ENCODE data around the gene SEC16B. TPM values are rescaled to one million over a fixed set of nuclear protein-coding genes. Genes with fewer than 3 reads are reported as not detected.

The SEC16B gene
- total and polyA plus RNA-seq, 2 donors from 2014 or later = 3.5 to 4.8 TPM

DNA sequence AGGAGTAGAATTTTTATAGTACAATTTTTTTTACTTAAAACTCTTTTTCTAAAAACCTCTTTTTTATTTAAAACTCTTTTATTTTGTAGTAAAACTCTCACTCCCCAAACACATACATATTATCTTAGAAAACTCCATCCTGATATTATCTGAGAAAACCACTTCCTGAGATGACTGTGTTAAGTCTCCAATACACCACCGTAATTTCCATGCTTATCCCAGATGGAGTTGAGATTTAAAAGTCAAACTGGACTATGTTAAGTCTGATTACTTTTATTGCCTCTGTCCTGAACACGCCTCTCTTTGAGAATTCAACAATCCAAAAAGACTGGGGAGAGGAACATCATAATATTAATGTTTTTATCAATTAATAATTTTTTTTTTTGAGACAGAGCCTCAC, 3.7 kb downstream of the SEC16B start:
- H3K27me3 ChIP-seq (ENCODE audit: control insufficient read depth, insufficient read depth, low read length) = no peaks in the 10 kb centered on the region
- peaks cover 0 to 8% (median 7%) of the 10 kb centered on the region in 3 donors for H3K36me3 ChIP-seq (ENCODE audit: control insufficient read depth in 2 of 3, insufficient read depth in 3 of 3, low read length in 3 of 3)
- peaks cover 0 to 2% (median 0%) of the 10 kb centered on the region in 3 donors for H3K4me1 ChIP-seq (ENCODE audit: control insufficient read depth in 2 of 3, insufficient read depth in 2 of 3, low read depth in 1 of 3, low read length in 3 of 3)
- intact Hi-C loops (cut with DNase I) = no loop called here
- FAIRE-seq = no peak
- H3K9me3 ChIP-seq (ENCODE audit: control insufficient read depth in 2 of 3, insufficient read depth in 1 of 3, low read length in 3 of 3) = no peaks in the 10 kb centered on the region
- DNase-seq = no peak
- H3K9ac ChIP-seq (ENCODE audit: low read length in 3 of 3) = no peak overlapping the region
- TF ChIP-seq, protein P1, sequence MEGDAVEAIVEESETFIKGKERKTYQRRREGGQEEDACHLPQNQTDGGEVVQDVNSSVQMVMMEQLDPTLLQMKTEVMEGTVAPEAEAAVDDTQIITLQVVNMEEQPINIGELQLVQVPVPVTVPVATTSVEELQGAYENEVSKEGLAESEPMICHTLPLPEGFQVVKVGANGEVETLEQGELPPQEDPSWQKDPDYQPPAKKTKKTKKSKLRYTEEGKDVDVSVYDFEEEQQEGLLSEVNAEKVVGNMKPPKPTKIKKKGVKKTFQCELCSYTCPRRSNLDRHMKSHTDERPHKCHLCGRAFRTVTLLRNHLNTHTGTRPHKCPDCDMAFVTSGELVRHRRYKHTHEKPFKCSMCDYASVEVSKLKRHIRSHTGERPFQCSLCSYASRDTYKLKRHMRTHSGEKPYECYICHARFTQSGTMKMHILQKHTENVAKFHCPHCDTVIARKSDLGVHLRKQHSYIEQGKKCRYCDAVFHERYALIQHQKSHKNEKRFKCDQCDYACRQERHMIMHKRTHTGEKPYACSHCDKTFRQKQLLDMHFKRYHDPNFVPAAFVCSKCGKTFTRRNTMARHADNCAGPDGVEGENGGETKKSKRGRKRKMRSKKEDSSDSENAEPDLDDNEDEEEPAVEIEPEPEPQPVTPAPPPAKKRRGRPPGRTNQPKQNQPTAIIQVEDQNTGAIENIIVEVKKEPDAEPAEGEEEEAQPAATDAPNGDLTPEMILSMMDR (IDR thresholded peaks at IDR 0.05; ENCODE audit: borderline replicate concordance, extremely low read depth, insufficient read depth) = no peak
- H3K27ac ChIP-seq (ENCODE audit: low read depth in 2 of 2, low read length in 2 of 2) = no peak overlapping the region
- H3K4me3 ChIP-seq (ENCODE audit: low read length in 3 of 3) = no peak overlapping the region

DNA sequence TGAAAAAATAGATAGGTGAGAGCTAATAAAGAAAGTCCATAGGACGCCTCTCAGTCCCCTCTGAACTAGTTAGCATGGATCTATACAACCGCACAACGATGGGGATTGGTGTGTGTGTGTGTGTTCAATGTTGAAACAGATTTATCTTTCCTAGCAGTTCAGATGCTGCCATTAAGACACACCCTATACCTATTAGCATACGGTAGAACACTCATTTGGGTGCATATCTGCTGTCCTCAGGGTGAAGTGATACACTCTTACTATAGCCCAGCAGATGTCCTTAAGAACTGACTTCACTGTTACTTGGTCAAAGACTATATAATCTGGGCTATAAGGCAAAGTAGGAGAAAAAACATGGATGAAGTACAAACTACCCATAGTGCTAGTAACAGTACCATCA, 4.6 kb downstream of the SEC16B start:
- H3K4me1 ChIP-seq (ENCODE audit: control insufficient read depth in 2 of 3, insufficient read depth in 2 of 3, low read depth in 1 of 3, low read length in 3 of 3) = peaks cover 0 to 2% (median 0%) of the 10 kb centered on the region in 3 donors
- H3K27me3 ChIP-seq (ENCODE audit: control insufficient read depth, insufficient read depth, low read length) = no peaks in the 10 kb centered on the region
- H3K9ac ChIP-seq (ENCODE audit: low read length in 3 of 3) = no peak overlapping the region
- no peak overlapping the region for H3K4me3 ChIP-seq (ENCODE audit: low read length in 3 of 3)
- H3K27ac ChIP-seq (ENCODE audit: low read depth in 2 of 2, low read length in 2 of 2) = no peak overlapping the region
- DNase-seq = no peak
- TF ChIP-seq, protein P1 (IDR thresholded peaks at IDR 0.05; ENCODE audit: borderline replicate concordance, extremely low read depth, insufficient read depth) = no peak
- intact Hi-C loops (cut with DNase I) = no loop called here
- no peak for FAIRE-seq
- peaks cover 0 to 14% (median 9%) of the 10 kb centered on the region in 3 donors for H3K36me3 ChIP-seq (ENCODE audit: control insufficient read depth in 2 of 3, insufficient read depth in 3 of 3, low read length in 3 of 3)
- H3K9me3 ChIP-seq (ENCODE audit: control insufficient read depth in 2 of 3, insufficient read depth in 1 of 3, low read length in 3 of 3) = no peaks in the 10 kb centered on the region

DNA sequence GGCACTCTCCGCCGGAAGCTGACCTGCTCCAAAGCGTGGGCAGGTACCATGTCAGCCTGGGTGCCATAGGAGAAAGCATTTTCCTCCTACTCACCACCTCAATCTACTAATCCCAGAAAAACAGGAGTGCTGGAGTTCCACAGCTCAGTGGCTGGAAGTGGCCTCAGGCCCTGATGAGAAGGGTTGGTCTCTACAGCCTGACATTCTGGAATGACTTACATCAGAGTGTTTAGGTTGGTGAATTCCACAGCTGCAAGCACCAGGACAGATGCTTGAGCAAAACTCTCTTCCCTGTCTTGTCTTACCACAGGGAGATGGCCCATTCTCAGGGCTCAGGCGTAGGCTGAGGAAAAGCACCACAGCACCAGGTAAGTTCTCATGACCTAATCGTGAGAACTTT, 5.5 kb downstream of the SEC16B start:
- FAIRE-seq = no peak
- no peak overlapping the region for H3K4me3 ChIP-seq (ENCODE audit: low read length in 3 of 3)
- intact Hi-C loops (cut with DNase I) = no loop called here
- DNase-seq = no peak
- H3K36me3 ChIP-seq (ENCODE audit: control insufficient read depth in 2 of 3, insufficient read depth in 3 of 3, low read length in 3 of 3) = peaks cover 0 to 14% (median 9%) of the 10 kb centered on the region in 3 donors
- no peak overlapping the region for H3K27ac ChIP-seq (ENCODE audit: low read depth in 2 of 2, low read length in 2 of 2)
- no peak overlapping the region for H3K9ac ChIP-seq (ENCODE audit: low read length in 3 of 3)
- H3K4me1 ChIP-seq (ENCODE audit: control insufficient read depth in 2 of 3, insufficient read depth in 2 of 3, low read depth in 1 of 3, low read length in 3 of 3) = peaks cover 0 to 1% (median 0%) of the 10 kb centered on the region in 3 donors
- TF ChIP-seq, protein P1 (IDR thresholded peaks at IDR 0.05; ENCODE audit: borderline replicate concordance, extremely low read depth, insufficient read depth) = no peak
- H3K27me3 ChIP-seq (ENCODE audit: control insufficient read depth, insufficient read depth, low read length) = no peaks in the 10 kb centered on the region
- H3K9me3 ChIP-seq (ENCODE audit: control insufficient read depth in 2 of 3, insufficient read depth in 1 of 3, low read length in 3 of 3) = no peaks in the 10 kb centered on the region

Data from kidney (tissue), 14 donors.